Stimulated activated CD8-positive, alpha-beta memory T cell treated with anti-CD3 and anti-CD28 coated beads, Interleukin-2, amount 100 ng/mL, for 1 hour (primary cell): ENCODE data around the gene FGGY.
"Not testable (repeated sequence)": the region's sequence is repeated elsewhere in the genome, so short reads cannot be mapped to it uniquely, and the experiment has no call there.

ENCODE experiments used
- DNase-seq, 2 donors: peaks; one replicate each; pipeline ENCODE4 v3.0.0-alpha.2; 2020; ENCODE audit warnings: low read depth in 2 of 2

The FGGY gene

DNA sequence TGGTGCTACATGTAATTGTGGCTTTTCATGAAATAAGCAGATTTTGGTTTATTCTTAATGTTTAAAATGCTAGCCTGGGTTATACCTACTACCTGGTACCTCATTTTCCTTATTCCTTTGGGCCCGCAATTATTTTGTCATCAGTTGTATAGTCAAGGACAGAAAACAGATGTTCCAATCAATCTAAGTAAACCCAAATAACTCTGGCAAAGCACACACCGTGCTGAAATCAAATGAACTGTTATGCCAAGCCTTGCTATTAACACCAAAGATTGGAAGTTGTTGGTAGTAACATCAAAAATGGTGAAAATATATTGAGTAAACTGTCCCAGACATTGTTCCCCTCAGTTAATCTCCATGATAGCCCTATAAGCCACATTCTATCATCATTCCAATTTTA is 248.9 kb downstream of the FGGY start:
- DNase-seq, result no peak

DNA sequence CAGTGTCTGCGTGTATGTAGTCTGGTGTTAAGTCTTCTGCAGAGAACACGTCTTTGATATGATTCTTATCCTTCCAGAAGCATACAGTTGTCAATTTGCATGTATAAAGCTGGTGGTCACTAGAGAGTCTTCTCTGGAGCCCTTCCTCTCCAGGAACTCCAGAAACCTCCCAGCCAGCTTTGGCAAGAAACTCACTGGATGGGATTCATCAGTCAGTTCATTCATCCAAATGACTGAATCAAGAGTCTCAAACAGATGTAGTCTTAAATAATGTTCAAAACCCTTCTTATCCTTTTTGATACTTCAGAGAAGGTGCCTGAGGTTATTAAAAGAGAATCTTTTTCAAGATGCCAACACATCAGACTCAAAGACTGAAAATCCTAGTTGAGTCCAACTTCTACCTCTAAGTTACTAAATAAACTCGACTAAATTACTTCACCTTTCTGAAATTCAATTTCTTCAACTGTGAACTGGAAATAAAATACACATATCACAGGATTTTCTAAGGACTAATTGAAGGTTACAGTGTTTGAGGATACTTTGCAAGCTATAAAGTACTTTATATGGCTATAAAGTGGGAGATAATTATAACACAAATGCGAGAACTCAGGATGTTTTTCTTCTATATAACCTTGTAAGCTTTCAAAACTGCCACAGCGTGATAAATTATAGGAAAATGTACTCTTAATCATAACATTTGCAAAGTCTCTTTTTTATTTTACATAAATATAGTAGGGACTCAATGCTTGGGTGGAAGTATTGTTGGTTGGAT is 252.4 kb downstream of the FGGY start:
- DNase-seq, result no peak

DNA sequence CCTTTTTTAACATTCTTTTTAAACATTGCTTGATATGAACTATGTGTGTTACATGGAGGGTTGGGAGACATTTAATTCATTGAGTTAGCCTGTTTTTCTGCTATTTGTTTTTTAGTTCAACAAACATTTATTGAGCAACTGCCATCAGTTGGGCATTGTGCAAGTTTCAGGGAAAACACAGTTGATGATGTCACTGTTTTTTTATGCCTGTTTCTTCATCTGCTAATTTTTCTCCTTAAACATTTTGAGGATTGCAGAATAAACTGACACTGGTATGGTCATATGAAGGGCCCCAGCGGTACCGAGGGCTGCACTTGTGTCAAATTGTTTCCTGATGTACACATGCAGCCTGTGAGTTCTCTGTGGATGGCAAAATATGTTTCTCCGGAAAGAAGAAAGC is 253.0 kb downstream of the FGGY start:
- no peak for DNase-seq

DNA sequence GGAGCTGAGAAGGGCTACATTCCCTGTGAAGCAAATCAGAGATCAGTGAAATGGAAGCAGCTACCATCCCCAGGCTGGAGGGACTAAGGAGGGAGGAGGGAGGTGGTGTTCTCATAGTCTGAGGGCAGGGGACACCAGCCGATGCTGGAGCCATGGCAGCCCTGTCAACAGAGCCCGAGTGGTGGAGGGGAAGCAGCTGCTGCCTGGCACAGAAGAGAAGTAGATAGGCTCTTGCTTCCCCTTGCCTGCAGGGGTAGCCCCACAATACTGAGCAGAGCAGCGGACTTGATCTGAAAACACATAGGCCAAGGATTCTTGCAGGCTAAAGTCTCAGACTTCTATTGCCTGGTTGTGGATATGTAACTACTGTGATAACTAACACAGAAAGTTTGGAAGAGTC is 255.1 kb downstream of the FGGY start:
- DNase-seq, result no peak

DNA sequence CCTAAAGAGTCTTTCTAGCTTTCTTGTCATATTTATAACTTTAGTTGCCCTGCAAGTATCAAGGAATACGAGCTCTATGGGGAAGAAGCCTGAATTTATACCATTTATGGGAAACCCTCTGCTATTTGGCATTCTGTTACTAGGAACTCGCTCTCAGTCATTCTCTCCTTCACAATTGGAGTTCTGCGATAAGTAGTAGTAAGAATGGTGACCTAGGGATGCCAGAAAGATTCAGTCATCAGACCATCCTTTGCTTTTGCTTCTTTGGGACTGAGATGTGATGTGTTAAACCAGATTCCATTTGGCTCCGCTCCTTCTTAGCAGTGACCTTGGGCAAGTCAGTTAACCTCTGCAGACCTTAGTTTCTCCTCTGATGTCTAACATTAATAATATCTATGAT is 256.5 kb downstream of the FGGY start:
- no peak for DNase-seq

DNA sequence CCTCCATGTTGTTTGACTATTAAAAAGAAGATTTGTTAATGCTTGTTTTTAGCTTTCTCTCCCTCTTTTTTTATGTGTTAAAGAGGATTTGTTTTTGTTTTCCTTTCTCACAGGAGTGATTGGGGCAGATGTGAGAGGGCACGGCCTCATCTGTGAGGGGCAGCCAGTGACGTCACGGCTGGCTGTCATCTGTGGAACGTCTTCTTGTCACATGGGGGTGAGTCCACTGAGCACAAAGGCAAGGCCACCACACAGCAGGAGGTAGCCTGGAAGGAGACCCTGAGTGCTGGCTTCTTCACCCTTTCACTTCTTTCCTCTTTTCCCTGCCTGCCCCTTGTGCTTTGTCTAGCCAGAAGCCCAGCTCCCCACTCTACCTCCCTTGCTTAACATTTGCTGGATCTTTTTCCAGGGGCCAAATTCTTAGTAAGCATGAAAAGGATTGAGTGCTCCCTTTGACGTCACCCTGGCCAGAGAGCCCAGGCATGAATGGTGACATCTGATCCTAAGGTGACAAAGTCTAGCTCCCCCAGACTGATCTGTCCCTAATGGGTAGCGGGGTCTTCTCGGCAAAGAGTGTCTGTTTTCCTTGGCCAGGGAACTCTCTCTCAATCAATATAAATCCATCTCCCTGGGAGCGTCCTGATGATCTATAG is 257.2 kb downstream of the FGGY start:
- DNase-seq, result no peak

DNA sequence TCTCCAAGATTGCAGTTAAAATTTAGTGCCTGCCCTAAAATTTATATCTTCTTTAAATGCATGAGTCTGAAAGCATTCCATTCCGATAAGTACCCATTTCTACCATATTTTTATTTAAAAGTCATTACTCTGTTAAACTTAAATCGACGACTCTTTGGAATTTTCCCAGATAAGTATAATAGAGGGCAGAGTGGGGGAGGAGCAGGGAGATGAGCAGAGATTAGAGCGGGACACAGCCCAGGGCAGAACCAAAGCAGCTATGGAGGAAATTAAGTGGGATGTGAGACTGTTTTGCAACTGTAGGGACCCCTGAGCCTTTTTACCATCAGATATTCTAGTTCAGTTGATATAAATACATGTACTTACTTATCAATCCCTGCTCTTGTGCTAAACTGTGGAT is 257.9 kb downstream of the FGGY start:
- DNase-seq, result no peak

DNA sequence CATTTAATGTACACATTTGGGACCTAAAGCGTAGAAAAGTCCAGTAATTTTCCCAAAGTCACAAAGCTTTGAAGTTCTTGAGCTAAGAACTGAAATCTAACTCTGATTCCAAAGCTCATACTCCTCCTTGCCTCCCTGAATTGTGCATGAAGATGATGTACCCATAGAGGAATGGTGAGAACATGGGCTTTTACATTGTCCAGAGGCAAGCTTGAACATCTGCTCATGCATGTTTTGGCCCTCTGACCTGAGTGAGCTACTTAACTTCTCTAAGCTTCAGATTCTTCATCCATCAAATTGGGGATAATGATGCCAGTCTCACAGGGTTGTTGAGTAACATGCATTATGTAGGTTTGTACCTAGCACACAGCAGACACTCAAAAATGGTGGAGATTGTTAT is 259.5 kb downstream of the FGGY start:
- DNase-seq, result no peak

DNA sequence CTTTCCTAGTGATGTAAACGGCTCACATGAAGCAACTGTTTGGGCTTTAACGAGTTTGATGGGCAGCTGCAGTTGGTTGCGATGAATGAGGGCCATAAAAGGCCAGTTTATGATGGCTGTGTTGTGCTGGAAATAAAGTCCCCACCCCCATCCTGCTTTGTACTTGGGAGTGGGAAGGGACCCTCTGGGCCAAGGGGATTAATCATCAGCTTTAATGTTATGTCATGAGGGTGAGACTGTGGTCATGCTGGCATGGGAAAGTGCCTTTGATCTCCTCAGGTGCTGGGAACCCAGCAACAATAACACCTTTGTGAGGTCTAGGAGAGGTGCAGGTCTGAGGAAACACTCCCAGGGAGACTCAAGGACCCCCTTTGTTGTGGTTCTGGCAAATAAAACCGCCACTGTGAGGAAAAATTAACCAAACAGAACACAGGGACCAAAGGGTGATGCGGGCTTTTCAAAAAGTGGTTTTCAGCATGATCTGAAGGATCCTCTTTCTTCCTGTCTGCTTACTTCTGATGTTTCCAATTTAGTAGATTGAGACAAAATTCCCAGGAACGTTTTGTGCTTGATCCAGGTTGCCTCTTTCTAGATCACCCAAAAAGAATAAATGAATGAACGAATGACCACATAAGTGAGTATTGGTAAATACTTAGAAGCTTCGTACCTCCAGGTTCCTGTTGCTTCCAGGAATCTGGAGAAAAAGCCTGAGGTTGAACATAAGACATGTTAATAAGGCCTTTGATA is 260.1 kb downstream of the FGGY start:
- DNase-seq, result no peak

DNA sequence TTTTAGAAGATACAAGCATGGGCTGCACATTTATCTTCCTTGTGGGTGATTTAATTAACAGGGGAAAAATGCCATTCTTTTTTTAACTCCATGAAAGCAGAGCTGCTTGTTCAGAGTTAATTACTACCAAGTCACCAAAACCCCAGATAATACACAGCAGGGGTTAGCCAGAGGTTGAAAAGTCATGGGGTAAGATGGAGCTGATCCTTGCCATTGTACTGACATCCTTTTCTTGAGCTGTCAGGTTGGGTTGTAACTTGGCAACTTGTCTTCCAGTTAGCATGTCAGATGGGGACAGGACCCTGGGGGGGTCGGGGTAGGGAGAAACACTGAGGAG is 260.6 kb downstream of the FGGY start:
- no peak for DNase-seq

DNA sequence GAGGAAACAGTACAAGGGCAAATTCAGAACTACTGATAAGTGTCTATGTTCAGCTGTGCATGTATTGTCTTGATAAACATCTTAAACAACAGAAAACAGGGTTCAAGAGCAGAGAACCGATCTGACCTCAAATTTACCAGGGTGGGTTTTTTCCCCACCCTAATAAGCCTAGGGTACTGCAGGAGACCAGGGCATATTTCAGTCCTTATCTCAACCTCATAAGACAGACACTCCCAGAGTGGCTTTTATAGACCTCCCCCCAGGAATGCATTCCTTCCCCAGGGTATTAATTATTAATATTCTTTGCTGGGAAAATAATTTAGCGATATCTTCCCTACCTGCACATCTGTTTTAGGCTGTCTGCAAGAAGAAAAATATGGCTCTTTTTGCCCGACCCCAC is 261.7 kb downstream of the FGGY start:
- not testable (repeated sequence) for DNase-seq

DNA sequence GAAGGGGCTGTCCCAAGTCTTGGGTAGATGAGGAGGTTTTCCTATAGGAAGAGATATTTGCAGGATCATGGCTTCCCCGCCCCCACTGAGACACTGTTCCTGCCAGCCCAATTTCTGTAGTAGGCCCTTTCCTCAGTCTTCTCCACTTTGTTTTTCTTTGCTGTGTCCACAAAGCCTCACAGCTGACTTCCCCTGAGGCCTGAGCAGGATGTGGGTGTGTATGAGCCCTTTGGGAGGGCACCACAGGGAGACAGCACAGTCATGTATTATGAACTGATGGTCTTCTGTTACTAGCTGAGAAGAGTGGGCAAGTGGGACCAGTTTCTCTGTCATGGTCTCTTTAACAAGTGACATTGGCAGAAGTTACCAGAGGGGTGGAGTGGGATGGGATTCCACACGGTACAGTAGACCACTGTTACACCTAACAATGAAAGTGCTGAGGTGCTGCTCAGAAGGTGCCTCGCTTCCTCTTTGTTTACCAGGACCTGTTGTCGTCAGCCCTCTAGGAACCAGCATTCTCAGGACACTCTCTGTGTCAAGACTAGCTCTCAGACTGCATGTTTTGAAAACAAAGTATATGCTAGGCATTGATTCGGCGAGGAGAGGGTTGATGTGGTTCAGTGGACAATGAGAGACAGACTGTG is 264.0 kb downstream of the FGGY start:
- no peak for DNase-seq

DNA sequence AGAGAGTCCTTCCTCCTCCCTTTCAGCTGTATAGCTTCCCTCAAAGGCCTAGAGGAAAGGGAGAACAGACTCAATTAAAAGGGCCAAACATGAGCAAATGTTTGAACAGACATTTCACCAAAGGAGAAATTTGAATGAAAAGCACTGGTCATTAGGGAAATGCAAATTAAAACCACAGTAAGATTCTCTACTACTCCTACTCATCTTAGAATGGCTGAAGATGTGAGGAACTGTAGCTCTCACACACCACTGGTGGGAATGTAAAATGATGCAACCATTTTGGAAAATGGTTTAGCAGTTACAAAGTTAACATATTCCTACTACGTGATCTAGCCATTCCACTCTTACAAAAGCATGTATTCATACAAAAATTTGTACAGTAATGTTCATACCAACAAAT is 264.9 kb downstream of the FGGY start:
- DNase-seq, result no peak

DNA sequence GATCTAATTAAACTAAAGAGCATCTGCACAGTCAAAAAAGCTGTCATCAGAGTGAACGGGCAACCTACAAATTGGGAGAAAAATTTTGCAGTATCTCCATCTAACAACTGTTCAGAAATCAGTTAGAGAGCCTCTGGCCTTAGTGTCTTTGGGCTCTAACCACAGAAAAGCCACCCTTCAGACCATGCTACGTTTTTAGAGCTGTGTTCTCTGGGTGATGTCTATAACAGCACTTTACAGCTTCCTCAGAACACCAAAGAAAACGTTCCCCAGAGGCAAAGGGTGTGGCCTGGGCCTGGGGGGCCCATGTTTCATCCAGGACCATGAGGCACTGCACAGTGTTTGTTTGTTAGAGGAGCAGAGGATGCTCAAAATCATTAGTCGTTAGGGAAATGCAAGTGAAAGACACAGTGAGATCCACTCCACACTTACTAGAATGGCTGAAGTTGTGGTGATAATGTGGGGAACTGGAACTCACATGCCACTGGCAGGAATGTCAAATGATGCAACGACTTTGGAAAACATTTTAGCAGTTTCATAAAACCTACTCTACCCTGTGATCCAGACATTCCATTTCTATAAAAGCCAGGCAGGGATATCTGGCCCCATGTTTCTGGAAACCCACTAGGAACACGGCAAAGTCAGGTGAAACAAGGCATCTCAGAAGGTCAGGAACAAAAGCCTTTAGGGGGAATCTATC is 267.4 kb downstream of the FGGY start:
- DNase-seq, result no peak

DNA sequence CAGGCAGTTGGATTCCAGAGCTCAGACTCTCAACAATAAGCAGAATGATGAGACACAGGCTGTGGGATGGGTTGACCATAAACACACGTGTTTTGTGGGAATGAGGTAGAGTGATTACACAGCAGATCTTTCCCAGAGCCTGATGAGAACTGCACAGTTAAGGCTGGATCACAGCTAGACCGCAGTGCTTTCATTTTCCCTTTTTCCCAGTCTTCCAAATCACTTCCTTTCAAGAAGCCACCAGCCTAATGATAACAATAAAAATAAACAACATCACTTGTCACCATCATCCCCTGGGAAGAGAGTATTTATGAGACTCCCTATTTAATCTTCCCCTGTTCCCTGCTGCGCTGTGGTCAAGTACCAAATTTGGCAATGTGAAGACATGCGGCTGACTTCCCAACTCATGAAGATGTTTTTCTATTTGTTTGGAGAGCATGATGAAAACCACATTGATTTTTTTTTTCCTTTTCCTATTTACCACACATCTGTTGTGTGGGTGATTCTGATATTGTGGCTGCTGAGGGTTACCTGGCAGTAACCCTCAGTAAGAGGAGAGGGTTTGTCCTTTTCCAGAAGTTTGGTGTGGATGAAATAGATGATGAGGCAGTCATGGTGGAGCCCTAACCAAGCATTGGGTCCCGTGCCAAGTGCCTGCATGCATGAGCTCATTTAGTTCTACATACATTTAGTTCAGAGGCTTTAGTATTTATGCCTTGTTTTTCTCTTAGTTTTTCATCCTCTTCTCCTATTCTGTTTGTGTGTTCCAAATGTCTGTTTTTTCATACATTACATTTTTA is 268.9 kb downstream of the FGGY start:
- no peak for DNase-seq

DNA sequence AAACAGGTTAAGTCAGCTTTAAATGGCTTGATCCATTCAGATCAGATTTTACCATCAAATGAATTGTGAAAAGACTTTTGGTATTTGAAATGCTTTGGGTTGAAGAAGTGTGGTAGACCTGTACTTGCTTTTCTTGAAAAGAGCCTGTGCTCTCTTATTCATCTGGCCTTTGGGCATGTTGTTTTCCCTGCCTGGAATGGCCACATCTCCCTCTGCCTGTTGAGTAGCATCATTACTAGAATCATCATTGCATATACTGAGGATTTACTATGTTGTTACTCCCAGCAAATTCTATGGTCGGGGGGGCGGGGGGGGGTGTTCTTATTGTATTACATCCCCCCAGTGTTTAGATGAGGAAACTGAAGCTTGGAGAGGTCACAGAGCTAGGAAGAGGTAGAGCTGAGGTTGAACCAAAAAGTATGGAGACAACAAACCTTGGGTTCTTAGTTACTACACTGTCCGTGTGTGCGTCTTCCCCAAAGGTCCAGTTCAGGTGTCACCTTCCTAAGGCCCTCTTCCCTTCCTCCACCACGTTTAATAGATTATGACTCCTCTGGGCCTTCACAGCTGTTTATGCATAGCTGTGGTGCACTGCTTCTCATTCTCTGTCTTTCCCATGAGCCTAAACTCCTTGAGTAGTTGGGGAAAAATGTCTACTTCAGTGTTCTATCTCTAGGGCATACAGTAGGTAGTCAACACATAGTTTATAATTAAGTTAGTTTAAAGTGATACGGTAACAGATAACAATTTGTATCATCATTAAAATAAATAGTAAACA is 271.5 kb downstream of the FGGY start:
- no peak for DNase-seq

DNA sequence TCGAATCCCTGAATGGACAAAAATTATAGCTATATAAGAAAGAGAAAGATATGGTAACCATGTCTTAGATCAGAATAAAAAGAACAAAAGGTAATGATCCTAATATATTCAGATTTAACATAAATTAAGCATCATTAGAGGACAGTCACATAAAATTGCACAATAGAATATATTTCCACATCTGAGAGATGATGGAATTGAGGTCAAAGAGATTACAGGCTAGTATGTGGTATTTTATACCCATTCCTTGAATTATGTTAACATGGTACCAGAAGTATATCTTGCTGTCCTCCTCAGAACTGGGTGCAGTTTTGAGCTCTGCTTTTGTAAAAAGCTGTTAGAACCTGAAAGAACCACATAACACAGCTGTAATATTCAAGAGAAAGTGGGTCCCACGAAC is 272.3 kb downstream of the FGGY start:
- DNase-seq, result no peak

DNA sequence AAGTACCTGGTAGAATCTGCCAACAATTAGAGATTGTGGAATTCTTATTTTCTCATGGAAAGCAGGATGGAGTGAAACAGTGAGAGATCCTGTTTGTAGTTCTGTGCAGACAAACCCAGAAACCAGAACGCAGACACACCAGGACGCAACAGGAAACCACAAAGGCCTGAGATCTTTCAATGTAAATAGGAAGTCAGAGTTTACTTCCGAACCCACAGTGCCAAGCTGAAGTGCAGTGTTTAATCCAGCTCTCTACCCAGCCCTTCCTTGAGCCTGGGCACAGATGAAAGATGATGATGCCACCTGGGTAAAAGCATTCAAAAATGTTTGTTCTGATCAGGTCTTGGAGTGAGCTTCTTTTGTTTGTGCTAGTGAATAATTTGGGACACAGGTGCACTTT is 273.6 kb downstream of the FGGY start:
- DNase-seq, result no peak

DNA sequence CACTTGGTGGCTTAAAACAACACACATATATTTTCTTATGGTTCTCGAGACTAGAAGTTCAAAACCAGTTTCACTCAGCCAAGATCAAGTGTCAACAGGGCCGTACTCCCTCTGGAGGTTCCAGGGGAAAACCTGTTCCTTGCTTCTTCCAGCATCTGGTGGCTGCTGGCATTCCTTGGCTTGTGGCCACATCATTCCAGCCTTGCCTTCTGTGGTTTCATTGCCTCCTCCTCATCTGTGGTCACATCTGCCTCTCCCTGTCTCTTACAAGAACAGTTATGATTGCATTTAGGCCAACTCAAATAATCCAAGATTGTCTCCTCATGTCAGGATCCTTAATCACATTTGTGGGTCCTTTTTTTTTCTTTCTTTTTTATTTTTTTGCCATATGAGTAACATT is 277.2 kb downstream of the FGGY start:
- DNase-seq, result no peak

DNA sequence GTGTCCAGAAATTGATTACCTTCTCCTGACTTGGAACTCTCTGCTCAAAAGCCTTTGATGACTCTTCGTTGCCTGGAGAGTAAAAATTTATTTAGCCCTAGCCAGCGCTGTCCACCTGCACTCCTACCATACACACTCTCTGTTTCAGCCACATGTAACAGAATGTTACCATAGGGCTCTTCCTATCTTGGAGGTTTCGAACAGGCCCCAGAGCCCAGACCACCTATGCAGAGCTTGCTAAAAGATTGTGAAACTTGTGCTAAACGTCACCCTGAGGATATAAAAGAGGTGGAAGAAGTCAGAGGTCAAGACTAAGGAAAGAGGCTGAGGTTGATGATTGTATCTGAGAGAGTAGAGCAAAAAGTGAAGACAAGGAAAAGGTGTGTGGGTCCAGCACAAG is 280.9 kb downstream of the FGGY start:
- DNase-seq, result no peak
